Neural cell (in vitro differentiated cells): ENCODE measurements around the gene LRRC52. TPM values are rescaled to one million over a fixed set of nuclear protein-coding genes. Genes with fewer than 3 reads are reported as not detected.

Experiments
- H2AFZ ChIP-seq: fragments of 200-600, 300-800 bp; sonication (generic), shearing (Covaris generic); 2 replicates; pipeline ENCODE4 v1.6.0; 2014; ENCODE audit warnings: low read depth, mild to moderate bottlenecking, antibody characterized with exemption, low read length, moderate library complexity
- H3F3A ChIP-seq: fragments of 200-600 bp; shearing (Covaris generic); 2 replicates; pipeline ENCODE4 v1.6.1; 2016; ENCODE audit warnings: mild to moderate bottlenecking, moderate library complexity, mixed read lengths, antibody characterized with exemption, low read length; ENCODE audit not compliant: insufficient read depth, poor library complexity, severe bottlenecking
- H3K27ac ChIP-seq: fragments of 200-600, 300-800 bp; sonication (generic), shearing (Covaris generic); 2 replicates; pipeline ENCODE4 v1.5.1; 2014; ENCODE audit warnings: mild to moderate bottlenecking, low read length, moderate library complexity
- H3K27me3 ChIP-seq: fragments of 300-800, 200-600 bp; sonication (generic), shearing (Covaris generic); 2 replicates; pipeline ENCODE4 v1.6.0; 2014; ENCODE audit warnings: mild to moderate bottlenecking, low read depth, low read length, moderate library complexity; ENCODE audit not compliant: insufficient read depth
- H3K36me3 ChIP-seq: fragments of 300-800, 200-600 bp; sonication (generic), shearing (Covaris generic); 2 replicates; pipeline ENCODE4 v1.5.1; 2014; ENCODE audit warnings: mild to moderate bottlenecking, antibody characterized with exemption, low read length, moderate library complexity; ENCODE audit not compliant: insufficient read depth
- H3K4me2 ChIP-seq: fragments of 300-800, 200-600 bp; sonication (generic), shearing (Covaris generic); 2 replicates; pipeline ENCODE4 v1.6.0; 2014; ENCODE audit warnings: mild to moderate bottlenecking, low read length
- H3K4me3 ChIP-seq: fragments of 300-800, 200-600 bp; sonication (generic), shearing (Covaris generic); 2 replicates; pipeline ENCODE4 v1.5.1; 2014; ENCODE audit warnings: mild to moderate bottlenecking, low read length, moderate library complexity
- H3K79me2 ChIP-seq: fragments of 200-600 bp; shearing (Covaris generic); replicated peaks from 2 replicates; pipeline ENCODE4 v1.6.0; 2014; ENCODE audit warnings: mild to moderate bottlenecking, low read length, moderate library complexity; ENCODE audit not compliant: insufficient read depth
- H3K9ac ChIP-seq: fragments of 300-800, 200-600 bp; sonication (generic), shearing (Covaris generic); 2 replicates; pipeline ENCODE4 v1.6.1; 2016; ENCODE audit warnings: mild to moderate bottlenecking, low read length, mixed read lengths
- H3K9me2 ChIP-seq: fragments of 200-600 bp; shearing (Covaris generic); 2 replicates; pipeline ENCODE4 v1.6.1; 2016; ENCODE audit warnings: mild to moderate bottlenecking, low read length, mixed read lengths; ENCODE audit not compliant: insufficient read depth
- H3K9me3 ChIP-seq: fragments of 200-600, 300-800 bp; sonication (generic), shearing (Covaris generic); 2 replicates; pipeline ENCODE4 v1.6.1; 2016; ENCODE audit warnings: mild to moderate bottlenecking, mixed run types, low read length, moderate library complexity, mixed read lengths
- H4K20me1 ChIP-seq: fragments of 200-600 bp; shearing (Covaris generic); 2 replicates; pipeline ENCODE4 v1.6.1; 2016; ENCODE audit warnings: mild to moderate bottlenecking, mixed run types; ENCODE audit not compliant: insufficient read depth
- EP300 ChIP-seq: fragments of 450-650 bp; conservative IDR thresholded peaks from 2 replicates; pipeline ENCODE4 v1.6.1; 2014; ENCODE audit warnings: antibody characterized with exemption, mild to moderate bottlenecking, moderate library complexity; ENCODE audit not compliant: poor library complexity, severe bottlenecking
- EZH2 ChIP-seq: fragments of 200-600, 300-800 bp; shearing (Covaris generic), sonication (generic); IDR thresholded peaks from 2 replicates; pipeline ENCODE4 v1.6.1; 2014; ENCODE audit warnings: antibody characterized with exemption, low read length, borderline replicate concordance, mild to moderate bottlenecking; ENCODE audit not compliant: insufficient read depth, poor library complexity, severe bottlenecking
- MXI1 ChIP-seq: fragments of 450-650 bp; conservative IDR thresholded peaks from 2 replicates; pipeline ENCODE4 v1.6.1; 2014; ENCODE audit warnings: antibody characterized with exemption, mild to moderate bottlenecking; ENCODE audit not compliant: poor library complexity, severe bottlenecking
- POLR2AphosphoS5 ChIP-seq: IDR thresholded peaks from 2 replicates; pipeline ENCODE4 v1.6.1; 2012
- RAD21 ChIP-seq: fragments of 450-650 bp; conservative IDR thresholded peaks from 2 replicates; pipeline ENCODE4 v1.6.1; 2014; ENCODE audit warnings: antibody characterized with exemption, mild to moderate bottlenecking, moderate library complexity
- SMC3 ChIP-seq: fragments of 450-650 bp; conservative IDR thresholded peaks from 2 replicates; pipeline ENCODE4 v1.6.1; 2014; ENCODE audit warnings: antibody characterized with exemption, mild to moderate bottlenecking, moderate library complexity; ENCODE audit not compliant: poor library complexity
- TAF1 ChIP-seq: IDR thresholded peaks from 2 replicates; pipeline ENCODE4 v1.6.1; 2012; ENCODE audit warnings: low read depth
- polyA plus RNA-seq: library from polyadenylated mRNA; depleted of rRNA; stranded (reverse); fragments of >200 nt; gene quantifications from 2 replicates; pipeline ENCODE4 v1.2.3, GENCODE V29; 2014
- TF ChIP-seq, protein P1 (sequence below): fragments of 450-650 bp; IDR thresholded peaks from 2 replicates; pipeline ENCODE4 v1.5.1; 2014; ENCODE audit warnings: antibody characterized with exemption, mild to moderate bottlenecking, moderate library complexity; ENCODE audit not compliant: poor library complexity, severe bottlenecking
- TF ChIP-seq, protein P2 (sequence below): IDR thresholded peaks from 2 replicates; pipeline ENCODE4 v1.6.1; 2012; ENCODE audit warnings: borderline replicate concordance

LRRC52 gene
- polyA plus RNA-seq, 1 donor from 2014 or later: not detected

GRCh38 chr1:165549973-165550372 lies 6.2 kb downstream of the LRRC52 start:
- H3K79me2 ChIP-seq: no peaks in the 10 kb centered on the region
- H3K4me2 ChIP-seq: no peak overlapping the region
- H3K9me2 ChIP-seq: no peaks in the 10 kb centered on the region
- no peaks in the 10 kb centered on the region for H3K9me3 ChIP-seq
- H3K36me3 ChIP-seq: no peaks in the 10 kb centered on the region
- TF ChIP-seq TAF1 (no peak), EP300 (no peak), EZH2 (no peak), MXI1 (no peak)
- TF ChIP-seq, protein P1, sequence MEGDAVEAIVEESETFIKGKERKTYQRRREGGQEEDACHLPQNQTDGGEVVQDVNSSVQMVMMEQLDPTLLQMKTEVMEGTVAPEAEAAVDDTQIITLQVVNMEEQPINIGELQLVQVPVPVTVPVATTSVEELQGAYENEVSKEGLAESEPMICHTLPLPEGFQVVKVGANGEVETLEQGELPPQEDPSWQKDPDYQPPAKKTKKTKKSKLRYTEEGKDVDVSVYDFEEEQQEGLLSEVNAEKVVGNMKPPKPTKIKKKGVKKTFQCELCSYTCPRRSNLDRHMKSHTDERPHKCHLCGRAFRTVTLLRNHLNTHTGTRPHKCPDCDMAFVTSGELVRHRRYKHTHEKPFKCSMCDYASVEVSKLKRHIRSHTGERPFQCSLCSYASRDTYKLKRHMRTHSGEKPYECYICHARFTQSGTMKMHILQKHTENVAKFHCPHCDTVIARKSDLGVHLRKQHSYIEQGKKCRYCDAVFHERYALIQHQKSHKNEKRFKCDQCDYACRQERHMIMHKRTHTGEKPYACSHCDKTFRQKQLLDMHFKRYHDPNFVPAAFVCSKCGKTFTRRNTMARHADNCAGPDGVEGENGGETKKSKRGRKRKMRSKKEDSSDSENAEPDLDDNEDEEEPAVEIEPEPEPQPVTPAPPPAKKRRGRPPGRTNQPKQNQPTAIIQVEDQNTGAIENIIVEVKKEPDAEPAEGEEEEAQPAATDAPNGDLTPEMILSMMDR: no peak
- no peak overlapping the region for H3K27ac ChIP-seq
- H4K20me1 ChIP-seq: no peaks in the 10 kb centered on the region
- no peak overlapping the region for H3K9ac ChIP-seq
- no peaks in the 10 kb centered on the region for H3F3A ChIP-seq
- H2AFZ ChIP-seq: no peak overlapping the region
- H3K27me3 ChIP-seq: no peaks in the 10 kb centered on the region
- H3K4me3 ChIP-seq: no peak overlapping the region

GRCh38 chr1:165551469-165551868 lies 7.7 kb downstream of the LRRC52 start:
- TF ChIP-seq, protein P1: no peak
- TF ChIP-seq EZH2: no peak
- TF ChIP-seq SMC3: no peak
- no peak for TF ChIP-seq POLR2AphosphoS5
- no peak for TF ChIP-seq RAD21
- TF ChIP-seq MXI1: no peak
- no peak for TF ChIP-seq EP300
- no peak for TF ChIP-seq TAF1
- TF ChIP-seq, protein P2, sequence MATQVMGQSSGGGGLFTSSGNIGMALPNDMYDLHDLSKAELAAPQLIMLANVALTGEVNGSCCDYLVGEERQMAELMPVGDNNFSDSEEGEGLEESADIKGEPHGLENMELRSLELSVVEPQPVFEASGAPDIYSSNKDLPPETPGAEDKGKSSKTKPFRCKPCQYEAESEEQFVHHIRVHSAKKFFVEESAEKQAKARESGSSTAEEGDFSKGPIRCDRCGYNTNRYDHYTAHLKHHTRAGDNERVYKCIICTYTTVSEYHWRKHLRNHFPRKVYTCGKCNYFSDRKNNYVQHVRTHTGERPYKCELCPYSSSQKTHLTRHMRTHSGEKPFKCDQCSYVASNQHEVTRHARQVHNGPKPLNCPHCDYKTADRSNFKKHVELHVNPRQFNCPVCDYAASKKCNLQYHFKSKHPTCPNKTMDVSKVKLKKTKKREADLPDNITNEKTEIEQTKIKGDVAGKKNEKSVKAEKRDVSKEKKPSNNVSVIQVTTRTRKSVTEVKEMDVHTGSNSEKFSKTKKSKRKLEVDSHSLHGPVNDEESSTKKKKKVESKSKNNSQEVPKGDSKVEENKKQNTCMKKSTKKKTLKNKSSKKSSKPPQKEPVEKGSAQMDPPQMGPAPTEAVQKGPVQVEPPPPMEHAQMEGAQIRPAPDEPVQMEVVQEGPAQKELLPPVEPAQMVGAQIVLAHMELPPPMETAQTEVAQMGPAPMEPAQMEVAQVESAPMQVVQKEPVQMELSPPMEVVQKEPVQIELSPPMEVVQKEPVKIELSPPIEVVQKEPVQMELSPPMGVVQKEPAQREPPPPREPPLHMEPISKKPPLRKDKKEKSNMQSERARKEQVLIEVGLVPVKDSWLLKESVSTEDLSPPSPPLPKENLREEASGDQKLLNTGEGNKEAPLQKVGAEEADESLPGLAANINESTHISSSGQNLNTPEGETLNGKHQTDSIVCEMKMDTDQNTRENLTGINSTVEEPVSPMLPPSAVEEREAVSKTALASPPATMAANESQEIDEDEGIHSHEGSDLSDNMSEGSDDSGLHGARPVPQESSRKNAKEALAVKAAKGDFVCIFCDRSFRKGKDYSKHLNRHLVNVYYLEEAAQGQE: no peak
- no peak overlapping the region for H3K4me2 ChIP-seq

More at GRCh38 chr1:165551469-165551868, 7.7 kb downstream of the LRRC52 start:
- H3K79me2 ChIP-seq: no peaks in the 10 kb centered on the region
- H3F3A ChIP-seq: no peaks in the 10 kb centered on the region
- no peaks in the 10 kb centered on the region for H3K27me3 ChIP-seq
- H3K4me3 ChIP-seq: no peak overlapping the region
- no peak overlapping the region for H2AFZ ChIP-seq
- no peaks in the 10 kb centered on the region for H3K9me2 ChIP-seq
- H3K9me3 ChIP-seq: no peaks in the 10 kb centered on the region
- no peak overlapping the region for H3K27ac ChIP-seq
- H3K36me3 ChIP-seq: no peaks in the 10 kb centered on the region
- no peak overlapping the region for H3K9ac ChIP-seq
- H4K20me1 ChIP-seq: no peaks in the 10 kb centered on the region
